GM13976 (cell line): ENCODE results near the gene CBARP.

Experiments
- DNase-seq: peaks from one replicate; pipeline ENCODE4 v3.0.0; 2012; ENCODE audit warnings: low spot score
- in situ Hi-C: fragments of 300-500 bp; cut with MboI; formaldehyde crosslinking; loops from one replicate; pipeline ENCODE4 v1.12.0; 2022; ENCODE audit warnings: low sequenced_read_pairs, mixed read lengths, inconsistent platforms; ENCODE audit not compliant: unreplicated experiment
- TF ChIP-seq, protein P1 (sequence below): IDR thresholded peaks from 2 replicates; pipeline ENCODE4 v1.5.1; 2012; ENCODE audit warnings: borderline replicate concordance, mild to moderate bottlenecking; ENCODE audit not compliant: insufficient read depth; ENCODE audit errors: extremely low read depth, missing control alignments, control extremely low read depth

Gene CBARP

GRCh38 chr19:1238369-1239303 lies 831 bp upstream of the CBARP start:
- TF ChIP-seq, protein P1, sequence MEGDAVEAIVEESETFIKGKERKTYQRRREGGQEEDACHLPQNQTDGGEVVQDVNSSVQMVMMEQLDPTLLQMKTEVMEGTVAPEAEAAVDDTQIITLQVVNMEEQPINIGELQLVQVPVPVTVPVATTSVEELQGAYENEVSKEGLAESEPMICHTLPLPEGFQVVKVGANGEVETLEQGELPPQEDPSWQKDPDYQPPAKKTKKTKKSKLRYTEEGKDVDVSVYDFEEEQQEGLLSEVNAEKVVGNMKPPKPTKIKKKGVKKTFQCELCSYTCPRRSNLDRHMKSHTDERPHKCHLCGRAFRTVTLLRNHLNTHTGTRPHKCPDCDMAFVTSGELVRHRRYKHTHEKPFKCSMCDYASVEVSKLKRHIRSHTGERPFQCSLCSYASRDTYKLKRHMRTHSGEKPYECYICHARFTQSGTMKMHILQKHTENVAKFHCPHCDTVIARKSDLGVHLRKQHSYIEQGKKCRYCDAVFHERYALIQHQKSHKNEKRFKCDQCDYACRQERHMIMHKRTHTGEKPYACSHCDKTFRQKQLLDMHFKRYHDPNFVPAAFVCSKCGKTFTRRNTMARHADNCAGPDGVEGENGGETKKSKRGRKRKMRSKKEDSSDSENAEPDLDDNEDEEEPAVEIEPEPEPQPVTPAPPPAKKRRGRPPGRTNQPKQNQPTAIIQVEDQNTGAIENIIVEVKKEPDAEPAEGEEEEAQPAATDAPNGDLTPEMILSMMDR = no peak
- in situ Hi-C loops = no loop called here
- DNase-seq = no peak

DNA sequence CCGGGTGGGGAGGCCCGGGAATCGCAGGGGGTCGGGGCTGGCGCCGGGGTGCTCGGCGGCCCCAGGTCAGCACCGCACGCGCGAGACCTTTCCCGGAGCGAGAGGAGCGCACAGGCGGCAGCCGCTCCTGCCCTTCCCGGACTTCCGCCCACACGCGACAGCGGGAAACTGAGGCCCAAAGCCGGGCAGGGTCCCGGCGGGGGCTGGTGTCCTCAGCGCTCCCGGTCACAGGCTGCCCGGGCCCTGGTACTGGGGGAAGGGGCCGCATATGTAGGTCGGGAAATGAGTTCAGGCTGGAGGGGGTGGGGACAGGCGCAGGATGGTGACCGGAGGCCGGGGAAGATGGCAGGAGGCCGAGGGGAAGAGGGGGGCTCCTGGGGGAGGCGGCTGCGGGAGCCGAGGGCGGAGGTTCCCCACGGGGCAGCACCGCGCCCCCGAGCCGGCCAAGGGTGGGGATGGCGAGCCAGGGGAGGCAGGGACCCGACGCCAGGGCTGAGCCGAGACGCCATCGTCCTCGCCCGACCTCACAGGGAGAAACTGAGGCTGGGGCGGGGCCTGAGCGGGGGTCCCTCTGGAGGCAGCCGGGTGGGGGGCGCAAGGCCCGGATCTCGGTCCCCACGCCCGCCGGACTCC lies 662 bp downstream of the CBARP start:
- TF ChIP-seq, protein P1 = no peak
- in situ Hi-C loops = no loop called here
- no peak for DNase-seq

DNA sequence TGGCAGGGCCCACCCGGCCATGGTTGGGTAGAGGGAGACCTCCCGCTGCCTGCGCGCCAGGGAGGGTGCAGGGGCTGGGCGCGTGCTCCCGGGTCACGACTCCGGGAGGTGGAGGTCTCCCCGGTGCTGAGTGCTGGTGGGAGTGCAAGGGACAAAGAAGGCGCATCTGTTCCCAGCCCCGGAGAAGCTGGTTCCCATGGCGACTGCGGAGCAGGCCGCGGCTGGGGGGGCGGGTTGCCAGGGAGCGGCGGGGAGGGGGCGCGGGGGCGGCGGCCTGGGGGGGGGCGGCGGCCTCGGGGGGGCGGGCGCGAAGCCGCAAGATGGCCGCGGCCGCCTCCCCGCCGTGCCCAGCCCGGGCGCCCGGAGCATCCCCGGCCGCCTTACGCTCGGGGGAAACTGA lies 1.2 kb downstream of the CBARP start:
- DNase-seq = no peak
- TF ChIP-seq, protein P1 = no peak
- in situ Hi-C loops = no loop called here

DNA sequence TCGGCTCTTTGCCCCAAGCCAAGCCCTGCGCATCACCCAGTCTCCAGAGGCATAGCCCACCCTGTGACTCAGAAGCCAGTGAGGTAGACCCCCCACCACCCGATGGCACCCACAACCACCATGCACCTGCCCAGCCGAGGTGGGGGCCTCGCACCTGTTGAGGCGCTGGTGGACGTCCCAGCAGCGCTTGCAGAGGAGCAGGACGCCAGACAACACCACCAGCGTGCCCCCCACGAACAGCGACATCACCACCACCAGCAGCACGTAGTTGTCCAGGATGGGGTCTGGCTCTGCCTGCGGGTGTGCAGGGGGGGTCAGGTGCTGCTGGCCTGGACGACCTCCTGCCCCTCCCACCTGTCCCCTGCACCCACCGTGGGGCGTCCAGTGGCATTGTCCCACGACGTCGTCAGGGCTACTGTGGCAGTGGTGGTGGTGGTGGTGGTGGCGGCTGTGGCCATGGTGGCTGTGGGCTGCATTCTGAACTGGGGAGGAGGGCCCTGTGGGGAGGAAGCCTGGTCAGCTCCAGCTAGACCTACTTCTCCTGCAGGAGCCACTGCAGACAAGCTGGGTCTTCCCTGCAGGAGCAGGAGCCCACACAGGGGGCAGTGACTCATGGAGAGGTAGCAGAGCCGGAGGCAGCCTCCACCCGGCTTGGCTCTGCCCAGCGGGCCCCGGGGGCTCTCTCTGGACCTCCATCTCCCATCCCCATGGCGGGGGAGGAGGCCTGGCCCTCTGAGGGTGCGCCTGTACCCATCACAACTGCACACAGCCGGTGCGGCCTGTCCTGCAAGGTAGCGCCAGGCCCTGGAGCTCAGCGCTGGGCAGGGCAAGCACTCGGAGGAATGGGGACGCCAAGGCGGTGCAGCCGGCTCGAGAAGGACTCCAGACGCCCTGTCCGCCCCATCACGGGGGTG lies 1.9 kb downstream of the CBARP start:
- no peak for DNase-seq
- TF ChIP-seq, protein P1 = no peak
- in situ Hi-C loops = no loop called here

- in situ Hi-C loops = no loop called here
- TF ChIP-seq, protein P1 = no peak
- no peak for DNase-seq
These were observed 2.8 kb downstream of the CBARP start for GRCh38 chr19:1234955-1235380.

- in situ Hi-C loops = no loop called here
- TF ChIP-seq, protein P1 = no peak
- no peak for DNase-seq
These were observed 3.5 kb downstream of the CBARP start for GRCh38 chr19:1234051-1234954.
